ENCODE data around the gene TMTC3.
"Not testable (repeated sequence)": the region's sequence is repeated elsewhere in the genome, so short reads cannot be mapped to it uniquely, and the experiment has no call there.

The TMTC3 gene

GRCh38 chr12:88141774-88142609 is at the start of gene TMTC3, which contains the start of gene CEP290:
Gene TMTC3, plus strand, starts transcription at chr12:88142307. Its CDS starts 6,009 bp downstream, at chr12:88148316.
Gene CEP290, minus strand, starts transcription at chr12:88142088. Its CDS starts 781 bp downstream, at chr12:88141307.
- peak; percentile 96 for DNase-seq

DNA sequence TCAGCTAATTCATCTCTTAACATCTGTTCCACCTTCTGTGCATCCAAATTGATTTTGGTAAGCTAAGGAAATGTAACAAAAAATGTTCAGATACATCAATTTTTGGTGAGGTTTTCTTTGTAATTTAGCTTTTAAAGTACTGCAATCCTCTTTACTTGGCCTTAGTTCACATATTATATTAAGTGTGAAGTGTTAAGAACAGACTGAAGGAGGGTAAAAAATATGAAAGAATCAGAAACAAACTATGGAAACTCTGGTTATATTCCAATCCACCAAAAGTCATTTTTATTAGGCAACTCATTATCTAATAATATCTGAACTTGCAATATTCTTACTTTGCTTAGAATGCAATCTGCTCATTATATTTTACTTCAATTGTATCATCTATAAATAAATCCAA is 49.3 kb upstream of the TMTC3 start:
- peak; percentile 11 for DNase-seq

DNA sequence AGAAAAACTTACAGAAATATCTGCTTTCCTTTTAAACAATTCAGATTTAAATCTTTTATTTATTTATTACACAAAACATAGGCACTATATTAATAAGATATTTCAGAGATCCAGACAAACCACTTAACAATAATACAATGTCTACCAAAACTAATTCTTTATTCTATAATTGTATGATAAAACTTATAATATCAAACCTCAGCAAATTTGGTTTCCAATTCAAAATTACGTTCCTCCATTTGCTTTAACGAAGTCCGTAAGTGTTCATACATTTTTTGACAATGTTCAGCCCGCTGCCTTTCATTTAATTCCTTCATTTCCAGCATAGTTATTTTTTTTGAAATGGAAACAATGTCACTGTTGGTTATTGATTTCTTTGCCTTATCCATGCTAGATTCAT is 48.5 kb upstream of the TMTC3 start:
- DNase-seq = no peak

- no peak for DNase-seq
Measured at GRCh38 chr12:88108021-88108420, 34.1 kb upstream of the TMTC3 start.

- DNase-seq = peak; percentile 48
Measured at GRCh38 chr12:88111074-88111652, 30.9 kb upstream of the TMTC3 start.

- no peak for DNase-seq
Measured at GRCh38 chr12:88113871-88114270, 28.2 kb upstream of the TMTC3 start.

DNA sequence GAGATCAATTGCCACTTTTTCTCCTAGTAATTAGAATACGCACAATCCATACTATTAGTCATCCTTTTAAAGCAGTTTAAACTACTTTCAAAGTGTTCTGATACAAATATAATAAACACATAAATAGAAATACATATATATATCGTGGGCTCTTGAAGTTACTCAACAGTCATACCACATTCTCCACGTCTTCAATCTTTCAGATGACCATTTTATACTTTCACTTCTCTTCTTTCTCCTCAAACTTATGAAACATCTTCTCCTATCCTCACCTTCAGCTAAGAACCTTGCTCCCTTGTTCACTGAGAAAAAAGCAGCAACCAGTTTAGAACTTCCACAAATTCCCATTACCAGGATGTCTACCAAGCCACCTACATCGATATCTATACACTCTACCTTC is 19.4 kb upstream of the TMTC3 start:
- DNase-seq = no peak

DNA sequence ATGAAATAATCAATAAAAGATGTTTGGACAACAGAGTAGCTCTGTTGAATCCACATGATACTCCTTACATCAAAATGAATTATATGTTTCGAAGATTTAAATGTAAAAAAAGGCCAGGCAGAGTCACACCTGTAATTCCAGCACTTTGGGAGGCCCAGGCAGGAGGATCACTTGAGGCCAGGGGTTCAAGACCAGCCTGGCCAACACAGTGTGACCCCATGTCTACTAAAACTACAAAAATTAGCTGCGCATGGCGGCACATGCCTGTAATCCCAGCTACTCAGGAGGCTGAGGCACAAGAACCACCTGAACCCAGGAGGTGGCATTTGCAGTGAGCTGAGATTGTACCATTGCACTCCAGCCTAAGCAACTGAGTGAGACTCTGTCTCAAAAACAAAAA is 15.0 kb upstream of the TMTC3 start:
- no peak for DNase-seq

DNA sequence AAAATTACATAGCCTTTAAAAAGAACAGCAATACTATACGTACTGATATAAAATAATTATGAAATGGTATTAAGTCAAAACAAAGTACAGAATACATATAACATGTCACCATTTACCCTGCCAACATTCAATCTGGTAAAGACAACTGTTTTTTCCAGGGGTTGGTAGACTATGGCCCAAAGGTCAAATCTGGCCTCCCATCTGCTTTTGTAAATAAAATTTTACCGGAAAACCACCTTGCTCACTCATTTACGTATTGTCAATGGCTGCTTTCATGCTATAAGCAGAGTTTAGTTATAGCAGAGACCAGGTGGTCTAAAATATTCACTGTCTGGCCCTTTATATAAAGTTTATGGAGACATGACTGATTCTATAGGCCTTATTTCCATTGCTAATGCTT is 14.3 kb upstream of the TMTC3 start:
- no peak for DNase-seq

GRCh38 chr12:88132392-88132791 is 9.7 kb upstream of the TMTC3 start:
- DNase-seq = no peak

GRCh38 chr12:88133181-88133580 is 8.9 kb upstream of the TMTC3 start:
- DNase-seq = not testable (repeated sequence)

GRCh38 chr12:88139711-88140110 is 2.4 kb upstream of the TMTC3 start:
- not testable (repeated sequence) for DNase-seq

- no peak for DNase-seq
Measured at GRCh38 chr12:88141425-88141773, 708 bp upstream of the TMTC3 start.

DNA sequence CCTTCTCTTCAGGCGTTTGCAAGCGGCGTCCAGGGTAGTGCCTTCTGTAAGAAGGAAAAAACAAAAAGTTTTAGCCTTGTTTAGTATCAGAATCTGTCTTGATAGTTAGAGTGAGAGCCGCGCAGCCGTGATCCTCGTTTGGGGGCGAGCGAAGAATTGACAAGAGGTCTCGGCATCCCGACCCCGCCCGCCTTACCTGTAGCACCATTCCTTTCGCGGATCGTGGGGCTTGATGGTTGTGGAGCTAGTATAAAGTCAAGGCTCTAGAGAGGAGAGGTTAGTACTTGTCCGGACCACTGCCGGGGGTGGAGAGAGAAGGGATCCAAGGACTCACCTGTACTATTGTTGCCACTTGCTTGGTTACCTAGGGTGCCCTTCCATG is 494 bp downstream of the TMTC3 start:
- DNase-seq = no peak

DNA sequence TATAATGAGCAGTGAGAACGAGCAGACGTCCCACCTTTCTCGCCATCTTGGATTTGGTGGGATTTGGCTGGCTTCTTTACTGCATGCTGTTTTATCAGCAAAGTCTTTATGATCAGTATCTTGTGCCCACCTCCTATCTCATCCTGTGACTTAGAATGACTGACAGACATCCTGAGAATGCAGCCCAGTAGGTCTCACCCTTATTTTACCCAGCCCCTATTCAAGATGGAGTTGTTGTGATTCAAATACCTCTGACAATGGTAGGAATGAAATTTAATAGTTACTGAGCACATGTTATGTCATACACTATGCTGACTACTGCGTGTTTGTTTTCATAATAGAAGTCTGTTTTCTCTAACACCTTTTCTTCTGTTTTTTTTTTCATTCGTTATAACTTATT is 1.9 kb downstream of the TMTC3 start:
- DNase-seq = no peak

- DNase-seq = no peak
Measured at GRCh38 chr12:88144546-88145468, 2.7 kb downstream of the TMTC3 start.

DNA sequence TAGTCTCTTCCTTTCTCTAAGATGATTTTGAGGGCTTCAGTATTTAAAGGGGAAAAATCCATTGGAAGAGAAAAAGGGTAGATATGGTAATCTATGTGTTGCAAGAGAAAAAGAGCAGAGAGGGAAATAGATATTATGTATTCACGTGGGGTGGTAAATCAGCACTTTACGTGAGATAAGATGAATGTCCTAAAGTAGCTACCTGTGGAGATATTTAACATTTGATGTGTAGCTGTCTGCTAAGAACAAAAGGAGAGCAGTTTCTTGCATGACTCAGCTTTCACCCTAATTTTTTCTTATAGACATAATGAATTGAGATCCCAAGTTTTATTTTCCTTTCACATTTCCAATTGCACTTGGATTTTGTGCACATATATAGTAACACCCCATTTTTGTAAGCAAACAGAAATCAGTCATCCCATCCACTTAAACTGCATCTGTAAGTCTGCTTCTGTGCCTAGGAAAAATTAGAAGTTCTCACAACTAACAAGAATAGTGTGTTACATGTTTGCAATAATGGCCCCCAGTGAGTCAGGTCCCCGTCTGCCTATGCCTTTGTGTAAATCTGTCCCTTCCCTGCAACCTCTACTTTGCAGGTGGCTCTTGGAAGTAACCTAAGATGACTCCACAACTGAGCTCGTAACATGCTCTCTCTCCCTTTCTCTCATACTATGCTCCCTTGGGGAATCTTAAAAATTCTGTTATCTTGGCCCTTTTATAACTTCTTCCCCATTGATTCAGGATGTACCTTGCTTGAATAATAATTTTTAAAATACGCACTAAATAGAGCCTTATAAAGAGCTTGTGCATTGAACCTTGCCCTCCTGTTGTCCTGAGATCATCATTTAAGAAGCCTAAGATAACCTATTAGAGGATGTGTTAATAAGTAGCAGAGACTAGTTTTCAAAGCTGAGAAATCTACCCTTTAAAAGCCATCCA is 3.7 kb downstream of the TMTC3 start:
- no peak for DNase-seq

- no peak for DNase-seq
Measured at GRCh38 chr12:88150063-88150462, 8.0 kb downstream of the TMTC3 start.

DNA sequence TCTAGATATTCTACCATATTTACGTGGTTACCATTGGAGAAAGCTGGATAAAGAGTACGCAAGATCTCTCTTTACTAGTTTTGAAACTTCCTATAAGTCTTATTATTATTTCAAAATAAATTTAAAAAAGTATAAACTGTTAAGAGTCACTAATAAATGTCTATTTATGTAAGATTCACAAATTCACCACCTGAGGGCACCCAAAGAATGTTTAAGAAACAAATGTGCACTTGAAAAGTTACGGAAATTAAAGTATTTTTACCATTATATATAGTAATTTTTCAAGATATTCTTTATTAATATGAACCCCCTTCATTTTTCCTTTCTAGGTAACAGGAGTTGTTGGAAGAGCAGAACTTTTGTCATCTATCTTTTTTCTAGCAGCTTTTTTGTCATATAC is 11.9 kb downstream of the TMTC3 start:
- DNase-seq = no peak

DNA sequence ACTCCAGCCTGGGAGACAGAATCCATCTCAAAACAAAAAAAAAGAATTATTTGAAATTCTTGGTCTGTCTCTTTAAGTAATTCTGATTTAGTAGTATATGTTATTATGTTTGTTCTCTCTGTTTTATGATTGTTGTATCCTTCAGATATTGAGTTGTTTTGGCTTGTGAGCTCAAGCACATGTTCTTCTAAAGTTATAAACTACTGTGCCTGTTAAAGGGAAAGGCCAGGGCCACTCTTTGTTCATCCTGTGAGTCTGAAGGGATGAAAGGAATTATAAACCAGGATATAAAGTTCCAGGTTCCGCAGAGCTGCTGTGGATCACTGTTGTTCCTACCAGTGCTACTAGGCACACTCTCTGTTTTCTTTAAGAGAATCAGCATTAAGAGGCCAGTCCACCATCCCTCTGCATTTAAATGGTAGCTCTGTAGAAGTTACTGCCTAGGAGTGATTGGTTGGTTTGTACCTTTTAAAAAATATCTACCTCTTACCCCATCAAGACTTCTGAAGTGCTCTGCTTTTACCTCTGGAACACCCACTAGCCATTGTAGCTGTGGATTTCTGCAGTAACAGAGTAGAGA is 14.1 kb downstream of the TMTC3 start:
- DNase-seq = no peak

GRCh38 chr12:88163371-88163770 is 21.3 kb downstream of the TMTC3 start:
- DNase-seq = no peak

- DNase-seq = no peak
Measured at GRCh38 chr12:88166179-88166578, 24.1 kb downstream of the TMTC3 start.

Measured in NCI-H1694 treated with DMSO at 0.1 percent for 48 hours (cell line).